Upper lobe of left lung (tissue), 6 donors: ENCODE measurements around the gene FADS2. TPM values are rescaled to one million over a fixed set of nuclear protein-coding genes. Genes with fewer than 3 reads are reported as not detected.

Source experiments
- ATAC-seq, 2 donors: fragments of 200-7000 bp; cut with Tn5 transposase; one replicate each; pipeline ENCODE4 v1.9.1; 2022; ENCODE audit warnings: mild to moderate bottlenecking in 2 of 2, moderate library complexity in 2 of 2; ENCODE audit not compliant: low FRiP score in 2 of 2
- DNase-seq, 2 donors: peaks; one replicate each; pipeline ENCODE4 v3.0.0-alpha.2; 2019 to 2020
- H3K27ac ChIP-seq, 4 donors: fragments of 200-600 bp; sonication (generic); one replicate each; pipeline ENCODE4 v1.5.1; 2016 to 2019
- H3K27me3 ChIP-seq, 4 donors: fragments of 200-600 bp; sonication (generic); one replicate each; pipeline ENCODE4 v1.5.1; 2017 to 2019
- H3K36me3 ChIP-seq, 4 donors: fragments of 200-600 bp; sonication (generic); one replicate each; pipeline ENCODE4 v1.5.1; 2016 to 2019
- H3K4me1 ChIP-seq, 4 donors: fragments of 200-600 bp; sonication (generic); one replicate each; pipeline ENCODE4 v1.5.1; 2018 to 2019
- H3K4me3 ChIP-seq, 4 donors: fragments of 200-600 bp; sonication (generic); one replicate each; pipeline ENCODE4 v1.5.1; 2017 to 2019; ENCODE audit warnings: mild to moderate bottlenecking in 2 of 4, moderate library complexity in 1 of 4
- H3K9me3 ChIP-seq, 4 donors: fragments of 200-600 bp; sonication (generic); one replicate each; pipeline ENCODE4 v1.5.1; 2018 to 2019
- EP300 ChIP-seq, 4 donors: sonication (generic); formaldehyde crosslinking; IDR thresholded peaks; one replicate each; pipeline ENCODE4 v1.5.1; 2017; ENCODE audit warnings: antibody characterized with exemption in 4 of 4, control low read depth in 2 of 4
- POLR2A ChIP-seq, 4 donors: fragments of 450-650 bp; IDR thresholded peaks; one replicate each; pipeline ENCODE4 v1.5.1; 2016 to 2017; ENCODE audit warnings: antibody characterized with exemption in 4 of 4, mild to moderate bottlenecking in 2 of 4
- POLR2AphosphoS5 ChIP-seq, 2 donors: sonication (generic); formaldehyde crosslinking; IDR thresholded peaks; one replicate each; pipeline ENCODE4 v1.5.1; 2017; ENCODE audit warnings: antibody characterized with exemption in 2 of 2
- WGBS, 2 donors: methylation state at CpG; one replicate each; pipeline ENCODE4 v1.1.5; 2017 to 2018; 5-methylcytosine and 5-hydroxymethylcytosine counted together
- total RNA-seq, 6 donors: library from RNA; depleted of rRNA in 4 of 6; stranded (reverse); fragments of >200 nt in 4 of 6; gene quantifications; one replicate each; pipeline versions ENCODE4 v1.1.0 to v1.2.1, GENCODE V29; 2016 to 2021
- TF ChIP-seq, protein P1 (sequence below), 6 experiments: fragments of 450-650 bp in 4 of 6; fragments of 200-600 bp in 2 of 6; sonication (generic) in 2 of 6; IDR thresholded peaks; one replicate each; pipeline ENCODE4 v1.5.1; 2016 to 2019; ENCODE audit warnings: antibody characterized with exemption in 6 of 6
- donor health status: DM: no; HTN: no; CAD: no; lungs with moderate emphysema.
- donor health status: DM: no; HTN: yes; CAD: no; lungs with severe emphysema.

The FADS2 gene
- total RNA-seq, 6 donors from 2014 or later: 13.5 to 92.5 (median 50.7) TPM

DNA sequence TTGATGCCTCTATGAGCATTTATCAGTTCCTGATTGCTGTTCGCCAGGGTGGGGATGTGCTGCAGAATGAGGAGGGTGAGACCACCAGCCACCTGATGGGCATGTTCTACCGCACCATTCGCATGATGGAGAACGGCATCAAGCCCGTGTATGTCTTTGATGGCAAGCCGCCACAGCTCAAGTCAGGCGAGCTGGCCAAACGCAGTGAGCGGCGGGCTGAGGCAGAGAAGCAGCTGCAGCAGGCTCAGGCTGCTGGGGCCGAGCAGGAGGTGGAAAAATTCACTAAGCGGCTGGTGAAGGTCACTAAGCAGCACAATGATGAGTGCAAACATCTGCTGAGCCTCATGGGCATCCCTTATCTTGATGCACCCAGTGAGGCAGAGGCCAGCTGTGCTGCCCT, 32.6 kb upstream of the FADS2 start:
- Histone ChIP-seq H3K9me3 (no peaks in the 10 kb centered on the region), H3K27ac (no peak overlapping the region), H3K27me3 (no peaks in the 10 kb centered on the region), H3K4me1 (peaks cover 18 to 26% (median 22%) of the 10 kb centered on the region in 4 donors), H3K36me3 (peaks cover 0 to 14% (median 6%) of the 10 kb centered on the region in 4 donors), H3K4me3 (no peak overlapping the region)
- DNase-seq: peak in 1 of 2 donors; percentile 41
- ATAC-seq: no peak
- 90 to 95% methylated on average over 11 to 12 of the region's 12 CpGs for WGBS, 2 donors
- TF ChIP-seq POLR2AphosphoS5 (IDR thresholded peaks at IDR 0.05) (no peak), POLR2A (IDR thresholded peaks at IDR 0.05) (no peak), EP300 (IDR thresholded peaks at IDR 0.05) (no peak)
- TF ChIP-seq, protein P1, sequence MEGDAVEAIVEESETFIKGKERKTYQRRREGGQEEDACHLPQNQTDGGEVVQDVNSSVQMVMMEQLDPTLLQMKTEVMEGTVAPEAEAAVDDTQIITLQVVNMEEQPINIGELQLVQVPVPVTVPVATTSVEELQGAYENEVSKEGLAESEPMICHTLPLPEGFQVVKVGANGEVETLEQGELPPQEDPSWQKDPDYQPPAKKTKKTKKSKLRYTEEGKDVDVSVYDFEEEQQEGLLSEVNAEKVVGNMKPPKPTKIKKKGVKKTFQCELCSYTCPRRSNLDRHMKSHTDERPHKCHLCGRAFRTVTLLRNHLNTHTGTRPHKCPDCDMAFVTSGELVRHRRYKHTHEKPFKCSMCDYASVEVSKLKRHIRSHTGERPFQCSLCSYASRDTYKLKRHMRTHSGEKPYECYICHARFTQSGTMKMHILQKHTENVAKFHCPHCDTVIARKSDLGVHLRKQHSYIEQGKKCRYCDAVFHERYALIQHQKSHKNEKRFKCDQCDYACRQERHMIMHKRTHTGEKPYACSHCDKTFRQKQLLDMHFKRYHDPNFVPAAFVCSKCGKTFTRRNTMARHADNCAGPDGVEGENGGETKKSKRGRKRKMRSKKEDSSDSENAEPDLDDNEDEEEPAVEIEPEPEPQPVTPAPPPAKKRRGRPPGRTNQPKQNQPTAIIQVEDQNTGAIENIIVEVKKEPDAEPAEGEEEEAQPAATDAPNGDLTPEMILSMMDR (IDR thresholded peaks at IDR 0.05): no peak

DNA sequence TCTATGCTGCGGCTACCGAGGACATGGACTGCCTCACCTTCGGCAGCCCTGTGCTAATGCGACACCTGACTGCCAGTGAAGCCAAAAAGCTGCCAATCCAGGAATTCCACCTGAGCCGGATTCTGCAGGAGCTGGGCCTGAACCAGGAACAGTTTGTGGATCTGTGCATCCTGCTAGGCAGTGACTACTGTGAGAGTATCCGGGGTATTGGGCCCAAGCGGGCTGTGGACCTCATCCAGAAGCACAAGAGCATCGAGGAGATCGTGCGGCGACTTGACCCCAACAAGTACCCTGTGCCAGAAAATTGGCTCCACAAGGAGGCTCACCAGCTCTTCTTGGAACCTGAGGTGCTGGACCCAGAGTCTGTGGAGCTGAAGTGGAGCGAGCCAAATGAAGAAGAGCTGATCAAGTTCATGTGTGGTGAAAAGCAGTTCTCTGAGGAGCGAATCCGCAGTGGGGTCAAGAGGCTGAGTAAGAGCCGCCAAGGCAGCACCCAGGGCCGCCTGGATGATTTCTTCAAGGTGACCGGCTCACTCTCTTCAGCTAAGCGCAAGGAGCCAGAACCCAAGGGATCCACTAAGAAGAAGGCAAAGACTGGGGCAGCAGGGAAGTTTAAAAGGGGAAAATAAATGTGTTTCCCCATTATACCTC, 32.1 kb upstream of the FADS2 start:
- H3K4me3 ChIP-seq: no peak overlapping the region
- peaks cover 17 to 23% (median 21%) of the 10 kb centered on the region in 4 donors for H3K4me1 ChIP-seq
- WGBS, 2 donors: 95% methylated on average over 13 to 18 of the region's 18 CpGs
- H3K36me3 ChIP-seq: peaks cover 0 to 14% (median 6%) of the 10 kb centered on the region in 4 donors
- H3K9me3 ChIP-seq: no peaks in the 10 kb centered on the region
- DNase-seq: no peak
- H3K27me3 ChIP-seq: no peaks in the 10 kb centered on the region
- no peak overlapping the region for H3K27ac ChIP-seq
- no peak for ATAC-seq
- TF ChIP-seq, protein P1 (IDR thresholded peaks at IDR 0.05): no peak

DNA sequence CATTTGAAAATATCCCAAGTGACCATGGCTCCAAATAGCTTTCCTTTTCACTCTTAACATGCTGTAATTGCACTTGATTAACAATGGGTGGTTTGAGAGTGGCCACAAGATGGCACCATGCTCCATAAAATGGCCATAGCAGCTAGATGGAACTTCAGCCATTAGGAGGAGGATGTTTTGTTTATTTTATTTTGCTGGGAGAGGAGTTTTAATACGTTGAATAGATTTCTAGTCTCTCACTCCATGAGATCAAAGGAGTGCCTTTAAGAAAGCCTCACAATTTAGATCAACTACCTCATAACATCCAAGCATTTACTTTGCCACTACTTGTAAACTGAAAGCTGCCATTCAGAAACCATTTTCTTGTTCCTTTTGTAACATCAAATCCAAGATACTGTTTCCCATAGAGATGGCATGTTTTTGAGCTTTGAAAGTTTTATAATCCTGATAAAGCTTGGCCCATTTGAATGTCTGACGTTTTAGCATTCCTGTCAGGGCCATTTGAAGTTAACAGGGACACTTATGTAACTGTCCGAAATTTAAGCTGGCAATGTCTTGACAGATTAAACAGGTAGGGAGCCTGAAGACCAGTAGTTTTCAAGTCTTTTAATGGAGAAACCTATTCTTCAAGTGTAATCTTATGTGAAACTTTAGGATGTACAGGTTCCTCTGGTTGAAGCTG, 30.7 kb upstream of the FADS2 start:
- ATAC-seq (peak in 1 of 2 donors; percentile 62), DNase-seq (peak in 1 of 2 donors; percentile 78)
- 29 to 30% methylated on average over 3 of the region's 3 CpGs for WGBS, 2 donors
- H3K27me3 ChIP-seq: no peaks in the 10 kb centered on the region
- no peaks in the 10 kb centered on the region for H3K9me3 ChIP-seq
- peaks cover 0 to 23% (median 8%) of the 10 kb centered on the region in 4 donors for H3K36me3 ChIP-seq
- TF ChIP-seq, protein P1 (IDR thresholded peaks at IDR 0.05): peak; percentile 61 to 92 (median 86)
- TF ChIP-seq POLR2A (IDR thresholded peaks at IDR 0.05): no peak
- TF ChIP-seq POLR2AphosphoS5 (IDR thresholded peaks at IDR 0.05): no peak
- TF ChIP-seq EP300 (IDR thresholded peaks at IDR 0.05): no peak
- no peak overlapping the region for H3K4me3 ChIP-seq
- H3K4me1 ChIP-seq: peaks cover 8 to 14% (median 12%) of the 10 kb centered on the region in 4 donors
- peak overlapping the region in 3 of 4 donors; percentile 3 to 38 (median 17) for H3K27ac ChIP-seq

DNA sequence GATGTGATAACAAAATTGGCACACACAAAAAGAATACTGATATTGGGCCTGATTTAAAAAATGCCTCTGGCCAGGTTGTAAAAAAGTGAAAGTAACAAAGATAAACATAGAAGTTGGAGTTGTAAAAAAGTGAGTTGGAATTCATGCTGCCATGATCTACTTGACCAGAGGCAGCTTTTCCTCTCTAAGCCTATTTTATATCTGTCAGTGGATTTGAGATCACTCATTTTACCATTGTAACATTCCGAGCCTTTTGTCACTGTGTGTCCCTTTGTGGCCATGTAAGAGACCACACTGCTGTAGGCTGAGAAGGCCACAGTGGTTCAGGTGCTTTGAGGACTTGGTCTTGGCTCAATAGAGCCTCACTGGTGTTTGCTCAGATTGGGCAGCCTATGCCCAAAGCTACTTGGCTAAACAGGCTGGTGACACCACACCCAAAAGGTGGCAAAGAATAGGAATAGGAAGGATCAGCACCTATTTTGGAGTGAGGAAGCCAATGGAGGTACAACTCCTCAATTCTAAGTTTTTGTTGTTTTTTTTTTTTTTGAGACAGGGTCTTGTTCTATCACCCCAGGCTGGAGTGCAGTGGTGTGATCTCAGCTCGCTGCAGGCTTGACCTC, 28.3 kb upstream of the FADS2 start:
- DNase-seq (no peak), ATAC-seq (no peak)
- WGBS, 2 donors: 96 to 100% methylated on average over 2 of the region's 2 CpGs
- Histone ChIP-seq H3K9me3 (no peaks in the 10 kb centered on the region), H3K27ac (no peak overlapping the region), H3K36me3 (peaks cover 0 to 45% (median 28%) of the 10 kb centered on the region in 4 donors), H3K27me3 (no peaks in the 10 kb centered on the region), H3K4me3 (no peak overlapping the region), H3K4me1 (peaks cover 0 to 6% (median 1%) of the 10 kb centered on the region in 4 donors)
- TF ChIP-seq, protein P1 (IDR thresholded peaks at IDR 0.05): no peak
- no peak for TF ChIP-seq POLR2AphosphoS5 (IDR thresholded peaks at IDR 0.05)
- no peak for TF ChIP-seq POLR2A (IDR thresholded peaks at IDR 0.05)
- TF ChIP-seq EP300 (IDR thresholded peaks at IDR 0.05): no peak
